ENCODE data around the gene COL6A1. TPM values are rescaled to one million over a fixed set of nuclear protein-coding genes. Genes with fewer than 3 reads are reported as not detected.

Gene COL6A1
- polyA plus RNA-seq, 1 donor from 2014 or later, result 29.4 TPM

GRCh38 chr21:45947716-45948255 lies 33.8 kb upstream of the COL6A1 start:
- Histone ChIP-seq H4K20me1 (ENCODE audit: insufficient read depth) (no peaks in the 10 kb centered on the region), H3K9me2 (ENCODE audit: insufficient read depth, low read length) (no peaks in the 10 kb centered on the region), H3K4me3 (ENCODE audit: low read length) (no peak overlapping the region), H2AFZ (ENCODE audit: low read depth, low read length) (no peak overlapping the region), H3K79me2 (replicated peaks; ENCODE audit: insufficient read depth, low read length) (no peaks in the 10 kb centered on the region), H3K4me2 (ENCODE audit: low read length) (no peak overlapping the region), H3K27me3 (ENCODE audit: insufficient read depth, low read depth, low read length) (no peaks in the 10 kb centered on the region), H3F3A (ENCODE audit: insufficient read depth, low read length, poor library complexity, severe bottlenecking) (no peaks in the 10 kb centered on the region), H3K9ac (ENCODE audit: low read length) (no peak overlapping the region), H3K36me3 (ENCODE audit: insufficient read depth, low read length) (no peaks in the 10 kb centered on the region), H3K9me3 (ENCODE audit: low read length) (no peaks in the 10 kb centered on the region), H3K27ac (ENCODE audit: low read length) (no peak overlapping the region)
- no peak for TF ChIP-seq POLR2AphosphoS5 (IDR thresholded peaks at IDR 0.05)
- no peak for TF ChIP-seq RAD21 (conservative IDR thresholded peaks at IDR 0.05)
- no peak for TF ChIP-seq CTCF (IDR thresholded peaks at IDR 0.05; ENCODE audit: poor library complexity, severe bottlenecking)
- no peak for TF ChIP-seq EP300 (conservative IDR thresholded peaks at IDR 0.05; ENCODE audit: poor library complexity, severe bottlenecking)
- no peak for TF ChIP-seq REST (IDR thresholded peaks at IDR 0.05; ENCODE audit: borderline replicate concordance)
- no peak for TF ChIP-seq SMC3 (conservative IDR thresholded peaks at IDR 0.05; ENCODE audit: poor library complexity)
- TF ChIP-seq MXI1 (conservative IDR thresholded peaks at IDR 0.05; ENCODE audit: poor library complexity, severe bottlenecking), result no peak
- TF ChIP-seq TAF1 (IDR thresholded peaks at IDR 0.05; ENCODE audit: low read depth), result no peak
- no peak for TF ChIP-seq EZH2 (IDR thresholded peaks at IDR 0.05; ENCODE audit: borderline replicate concordance, insufficient read depth, low read length, poor library complexity, severe bottlenecking)

GRCh38 chr21:45948576-45949141 lies 32.9 kb upstream of the COL6A1 start:
- Histone ChIP-seq H3K27me3 (ENCODE audit: insufficient read depth, low read depth, low read length) (no peaks in the 10 kb centered on the region), H4K20me1 (ENCODE audit: insufficient read depth) (no peaks in the 10 kb centered on the region), H3K9me3 (ENCODE audit: low read length) (no peaks in the 10 kb centered on the region), H3K36me3 (ENCODE audit: insufficient read depth, low read length) (no peaks in the 10 kb centered on the region), H3K9ac (ENCODE audit: low read length) (no peak overlapping the region), H3F3A (ENCODE audit: insufficient read depth, low read length, poor library complexity, severe bottlenecking) (no peaks in the 10 kb centered on the region), H3K9me2 (ENCODE audit: insufficient read depth, low read length) (no peaks in the 10 kb centered on the region), H3K4me3 (ENCODE audit: low read length) (no peak overlapping the region), H3K4me2 (ENCODE audit: low read length) (no peak overlapping the region), H3K79me2 (replicated peaks; ENCODE audit: insufficient read depth, low read length) (no peaks in the 10 kb centered on the region), H3K27ac (ENCODE audit: low read length) (no peak overlapping the region), H2AFZ (ENCODE audit: low read depth, low read length) (no peak overlapping the region)
- TF ChIP-seq EZH2 (IDR thresholded peaks at IDR 0.05; ENCODE audit: borderline replicate concordance, insufficient read depth, low read length, poor library complexity, severe bottlenecking) (no peak), POLR2AphosphoS5 (IDR thresholded peaks at IDR 0.05) (no peak), EP300 (conservative IDR thresholded peaks at IDR 0.05; ENCODE audit: poor library complexity, severe bottlenecking) (no peak), CTCF (IDR thresholded peaks at IDR 0.05; ENCODE audit: poor library complexity, severe bottlenecking) (no peak), TAF1 (IDR thresholded peaks at IDR 0.05; ENCODE audit: low read depth) (no peak), MXI1 (conservative IDR thresholded peaks at IDR 0.05; ENCODE audit: poor library complexity, severe bottlenecking) (no peak), RAD21 (conservative IDR thresholded peaks at IDR 0.05) (no peak), REST (IDR thresholded peaks at IDR 0.05; ENCODE audit: borderline replicate concordance) (no peak), SMC3 (conservative IDR thresholded peaks at IDR 0.05; ENCODE audit: poor library complexity) (no peak)

Measured in neural cell (in vitro differentiated cells).